ENCODE results near the gene HAUS7.

Gene HAUS7

GRCh38 chrX:153450949-153451277, 19.5 kb downstream of the HAUS7 start:
- no peak for DNase-seq

DNA sequence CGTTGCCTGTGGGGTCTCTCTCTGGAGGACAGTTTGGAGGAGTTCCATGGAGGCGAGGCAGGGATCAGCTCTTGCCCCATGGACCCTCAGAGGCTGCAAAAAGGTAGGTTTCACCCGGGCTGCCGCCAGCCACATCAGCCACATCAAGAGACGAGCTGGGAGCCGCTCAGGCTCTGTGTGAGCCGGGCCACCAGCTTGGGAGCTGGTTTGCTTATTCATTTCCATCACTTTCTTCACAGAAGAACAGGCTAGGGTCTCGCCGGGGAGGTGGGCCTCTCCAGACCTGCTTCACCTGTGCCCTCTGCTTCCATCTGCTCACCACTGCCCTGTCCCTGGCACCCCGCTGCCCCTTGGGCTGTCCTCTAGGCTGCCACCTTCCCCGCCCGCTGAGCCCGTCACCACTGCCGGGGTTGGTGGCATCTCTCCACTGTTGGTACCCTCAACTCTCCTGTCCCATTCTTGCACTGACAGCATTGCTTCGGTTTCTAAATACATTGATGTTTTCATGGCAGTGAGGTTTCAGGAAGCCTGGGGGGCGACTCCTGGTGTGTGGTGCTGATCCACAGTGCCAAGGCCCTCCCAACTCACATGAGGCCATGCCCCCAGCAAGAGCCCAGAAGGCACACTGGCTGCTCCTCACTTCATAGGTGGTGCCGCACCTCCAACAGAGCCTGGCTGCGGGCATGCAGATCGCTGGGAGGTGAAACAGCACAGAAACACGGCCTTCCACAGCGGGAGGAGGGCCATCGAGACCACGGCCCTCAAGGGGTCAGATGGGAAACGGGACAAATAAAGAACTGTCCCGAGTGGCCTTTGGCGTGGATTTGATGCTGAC, 20.0 kb downstream of the HAUS7 start:
- DNase-seq: no peak

GRCh38 chrX:153449368-153450113, 20.8 kb downstream of the HAUS7 start:
- DNase-seq: no peak

DNA sequence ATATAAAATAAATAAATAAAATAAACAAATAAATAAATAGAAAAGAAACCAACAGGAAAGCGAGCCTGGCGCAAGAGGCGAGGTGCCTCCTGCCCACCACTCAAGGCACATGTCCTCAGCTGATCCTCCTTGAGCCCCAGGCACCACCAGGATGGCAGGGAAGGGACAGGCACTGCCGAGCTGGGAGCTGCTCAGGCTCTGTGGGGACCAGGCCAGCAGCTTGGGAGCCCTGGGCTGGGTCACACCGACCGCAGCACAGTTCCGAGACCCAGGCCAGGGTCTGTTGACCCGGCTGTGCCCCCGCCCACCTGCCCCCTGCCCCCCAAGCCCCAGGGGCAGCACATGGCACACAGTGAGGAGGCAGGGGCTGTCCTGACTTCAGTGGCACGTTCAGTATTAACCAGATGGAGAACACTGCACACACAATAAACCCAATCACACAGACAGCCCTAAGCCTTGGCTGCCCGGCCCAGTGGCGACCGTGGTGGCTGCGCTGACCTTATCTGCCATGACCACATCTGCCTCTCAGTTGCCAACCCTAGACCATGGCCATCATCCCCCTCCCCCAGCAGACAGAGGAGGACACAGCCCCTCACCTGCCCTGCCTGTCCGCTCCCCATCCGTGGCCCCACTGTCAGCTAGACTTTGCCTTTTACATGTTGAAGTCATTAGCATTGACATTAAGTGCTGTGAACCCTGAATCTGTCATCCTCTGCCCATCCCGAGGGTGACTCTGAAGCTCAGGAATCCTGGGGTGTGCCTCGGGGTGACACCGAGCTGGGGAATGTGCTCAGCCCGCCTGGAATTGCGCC, 21.6 kb downstream of the HAUS7 start:
- DNase-seq: no peak

DNA sequence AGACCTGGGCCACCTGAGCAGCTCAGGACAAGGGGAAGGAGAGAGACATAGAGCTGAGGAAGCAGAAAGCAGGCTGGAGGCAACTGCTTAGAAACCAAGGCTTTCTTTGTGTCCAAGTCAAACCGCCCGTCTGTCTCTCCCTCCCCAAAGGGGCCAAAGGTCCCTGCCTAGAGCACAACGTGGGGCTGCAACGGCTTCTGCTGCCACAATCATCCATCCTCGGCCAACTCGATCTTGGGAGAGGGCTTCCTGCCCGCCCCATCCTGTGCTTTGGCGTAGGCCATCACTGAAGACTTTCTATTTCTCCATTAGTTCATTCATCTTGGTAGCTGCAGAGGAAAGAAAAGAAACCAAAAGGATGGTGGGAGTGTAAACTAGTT, 22.8 kb downstream of the HAUS7 start:
- DNase-seq: no peak

GRCh38 chrX:153446950-153447580, 23.3 kb downstream of the HAUS7 start:
- no peak for DNase-seq

GRCh38 chrX:153446636-153446936, 23.8 kb downstream of the HAUS7 start:
- DNase-seq: no peak

DNA sequence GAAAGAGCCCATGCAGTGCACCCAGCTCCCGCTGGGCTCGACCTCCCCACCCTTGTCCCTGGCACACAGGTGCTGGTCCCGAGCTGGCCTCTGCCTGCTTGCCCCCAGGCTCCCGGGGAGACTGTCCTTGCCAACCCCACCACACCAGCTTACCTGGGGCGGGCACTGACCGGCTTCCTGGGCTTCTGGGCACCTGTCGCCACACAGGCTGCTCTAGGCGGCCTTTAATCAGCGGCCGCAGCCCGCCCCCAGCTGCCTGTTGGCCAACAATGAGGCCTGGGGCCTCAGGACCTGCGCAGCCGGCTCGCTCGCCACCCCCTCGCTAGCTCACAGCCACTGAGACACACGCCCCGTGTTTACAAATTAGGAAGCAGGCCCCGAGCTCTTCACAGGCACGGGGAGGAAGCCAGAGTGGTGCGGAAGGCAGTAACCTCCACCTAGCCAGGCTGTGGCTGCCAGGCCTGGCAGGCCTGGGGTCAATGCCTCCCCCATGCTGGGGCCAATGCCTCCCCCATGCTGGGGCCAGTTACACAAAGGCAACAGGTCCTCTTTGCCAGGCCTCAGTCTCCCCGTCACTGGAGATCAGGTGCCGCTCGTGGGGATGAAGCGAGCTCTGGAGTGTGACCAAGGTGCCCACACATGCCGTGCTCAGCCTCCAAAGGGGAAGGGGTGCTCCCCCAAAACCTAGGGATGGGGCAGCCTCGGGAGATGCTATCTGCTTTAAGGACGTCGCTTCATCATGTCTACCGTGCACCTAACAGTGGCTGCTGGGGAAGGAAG, 24.3 kb downstream of the HAUS7 start, which contains the start of gene TREX2:
Gene TREX2, minus strand, starts transcription at position 201 of the 780 bp plus-strand sequence. CDS start 626 bp downstream, outside the sequence.
- no peak for DNase-seq

GRCh38 chrX:153445106-153445855, 25.1 kb downstream of the HAUS7 start:
- DNase-seq: no peak

- DNase-seq: no peak
These were observed 25.9 kb downstream of the HAUS7 start for GRCh38 chrX:153444333-153445011.

GRCh38 chrX:153443476-153444332, 26.7 kb downstream of the HAUS7 start:
- no peak for DNase-seq

DNA sequence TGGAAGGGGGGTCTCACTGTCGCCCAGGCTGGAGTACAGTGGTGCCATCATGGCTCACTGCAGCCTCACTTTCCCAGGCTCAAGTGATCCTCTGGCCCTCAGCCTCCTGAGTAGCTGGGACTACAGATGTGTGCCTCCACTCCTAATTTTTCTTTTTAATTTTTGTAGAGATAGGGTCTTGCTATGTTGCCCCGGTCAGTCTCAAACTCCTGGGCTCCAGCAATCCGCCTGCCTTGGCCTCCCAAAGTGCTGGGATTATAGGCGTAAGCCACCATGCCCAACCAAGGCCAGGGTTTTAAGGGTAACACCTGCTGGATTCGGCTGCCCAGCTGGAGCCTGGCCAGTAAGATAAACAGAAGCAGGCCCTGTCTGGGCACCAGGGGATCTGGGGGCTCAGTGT, 27.9 kb downstream of the HAUS7 start:
- DNase-seq: no peak

DNA sequence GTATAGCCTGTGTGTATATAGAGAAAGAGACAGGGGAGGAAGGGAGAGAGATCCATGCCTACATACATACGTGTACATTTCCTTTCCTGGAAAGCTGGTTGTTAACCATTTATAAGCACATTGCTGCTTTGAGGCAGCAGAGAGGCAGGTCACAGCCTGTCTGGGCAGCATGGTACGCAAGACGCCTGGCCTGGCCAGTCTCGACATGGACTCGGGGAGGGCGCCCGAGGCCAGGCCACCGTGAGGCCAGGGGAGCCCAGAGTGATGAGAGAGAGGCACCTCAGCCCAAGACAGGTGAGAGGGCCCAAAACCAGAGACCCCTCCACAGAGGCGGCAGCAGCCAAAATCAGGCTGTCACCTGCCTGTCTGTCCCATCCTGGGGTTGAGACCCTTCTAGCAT, 28.4 kb downstream of the HAUS7 start:
- no peak for DNase-seq

GRCh38 chrX:153441296-153441695, 29.1 kb downstream of the HAUS7 start:
- no peak for DNase-seq

DNA sequence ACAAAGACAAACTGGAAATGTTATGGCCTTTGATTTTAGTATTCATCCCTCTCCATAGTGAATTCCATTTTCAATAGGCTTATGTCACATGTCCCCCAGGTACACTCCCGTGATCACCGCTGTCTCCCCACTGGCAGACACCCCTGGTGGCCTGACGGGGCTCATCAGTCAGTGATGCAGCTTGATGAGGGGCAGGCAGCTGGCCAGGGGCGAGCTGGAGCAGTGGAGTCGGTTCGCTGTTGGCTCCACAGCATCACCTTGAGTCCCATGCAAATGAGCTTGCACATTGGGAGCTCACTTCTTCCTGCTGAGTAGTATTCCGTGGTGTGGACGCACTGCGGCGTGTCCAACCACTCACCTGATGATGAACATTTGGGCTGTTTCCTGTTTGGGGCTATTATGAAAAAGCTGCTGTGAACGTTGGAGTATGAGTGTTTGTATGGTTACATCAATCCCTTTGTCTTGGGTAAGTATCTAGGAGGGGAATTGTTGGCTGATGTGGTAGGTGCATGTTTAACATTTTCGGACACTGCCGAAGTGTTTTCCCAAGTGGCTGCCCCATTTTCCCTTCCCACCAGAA, 29.7 kb downstream of the HAUS7 start:
- DNase-seq: peak; percentile 2

- DNase-seq: no peak
These were observed 30.4 kb downstream of the HAUS7 start for GRCh38 chrX:153439977-153440376.

- DNase-seq: peak; percentile 12
These were observed 31.8 kb downstream of the HAUS7 start for GRCh38 chrX:153438532-153438931.

- DNase-seq: no peak
These were observed 34.5 kb downstream of the HAUS7 start for GRCh38 chrX:153435845-153436244.

GRCh38 chrX:153434801-153435200, 35.6 kb downstream of the HAUS7 start:
- DNase-seq: no peak

All from NCI-H345 (cell line).